ENCODE results near the gene PRDM2. TPM values are rescaled to one million over a fixed set of nuclear protein-coding genes. Genes with fewer than 3 reads are reported as not detected.
A peak's percentile ranks its signal among the peaks of the same experiment; 100 is the strongest.

The PRDM2 gene
- total RNA-seq, 1 experiment from 2014 or later: 64.2 TPM

DNA sequence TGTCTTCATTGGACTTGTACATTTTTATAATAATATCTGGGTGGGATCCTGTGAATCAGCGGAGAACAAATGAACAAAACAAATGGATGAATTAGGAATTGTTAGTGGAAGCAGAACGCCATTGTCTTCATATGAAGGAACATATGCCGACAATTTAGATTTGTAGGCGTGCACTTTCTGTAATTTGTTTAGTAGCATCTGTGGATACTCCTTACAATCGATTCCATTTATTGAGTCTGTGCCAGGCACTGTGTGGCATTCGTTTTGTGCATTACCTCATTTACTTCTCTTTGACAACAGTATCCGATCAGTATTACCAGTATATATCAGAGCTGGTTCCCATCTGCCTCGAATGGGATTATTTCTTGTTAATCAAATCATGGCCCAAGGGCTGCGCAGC, 61.9 kb downstream of the PRDM2 start:
- no peaks in the 10 kb centered on the region for H3K27me3 ChIP-seq (replicated peaks; ENCODE audit: insufficient read depth, low read depth, low read length, poor library complexity)
- ChIA-PET POLR2A (ENCODE audit: low non-redundant PET) (no interaction called here), CTCF (no interaction called here)
- BruUV-seq (replicated peaks): no TSS peak
- peaks cover 54% of the 10 kb centered on the region for H3K4me1 ChIP-seq (ENCODE audit: insufficient read depth, low read length, poor library complexity, severe bottlenecking)
- H3K4me3 ChIP-seq (ENCODE audit: low read depth, low read length, poor library complexity, severe bottlenecking): no peak overlapping the region
- no peak for DNase-seq (ENCODE audit: low spot score)
- intact Hi-C loops (cut with micrococcal nuclease; ENCODE audit: unreplicated experiment): no loop called here
- no peak for TF ChIP-seq EZH2 (IDR thresholded peaks at IDR 0.05; ENCODE audit: borderline replicate concordance, low read depth, low read length, poor library complexity, severe bottlenecking)
- TF ChIP-seq, protein P1, sequence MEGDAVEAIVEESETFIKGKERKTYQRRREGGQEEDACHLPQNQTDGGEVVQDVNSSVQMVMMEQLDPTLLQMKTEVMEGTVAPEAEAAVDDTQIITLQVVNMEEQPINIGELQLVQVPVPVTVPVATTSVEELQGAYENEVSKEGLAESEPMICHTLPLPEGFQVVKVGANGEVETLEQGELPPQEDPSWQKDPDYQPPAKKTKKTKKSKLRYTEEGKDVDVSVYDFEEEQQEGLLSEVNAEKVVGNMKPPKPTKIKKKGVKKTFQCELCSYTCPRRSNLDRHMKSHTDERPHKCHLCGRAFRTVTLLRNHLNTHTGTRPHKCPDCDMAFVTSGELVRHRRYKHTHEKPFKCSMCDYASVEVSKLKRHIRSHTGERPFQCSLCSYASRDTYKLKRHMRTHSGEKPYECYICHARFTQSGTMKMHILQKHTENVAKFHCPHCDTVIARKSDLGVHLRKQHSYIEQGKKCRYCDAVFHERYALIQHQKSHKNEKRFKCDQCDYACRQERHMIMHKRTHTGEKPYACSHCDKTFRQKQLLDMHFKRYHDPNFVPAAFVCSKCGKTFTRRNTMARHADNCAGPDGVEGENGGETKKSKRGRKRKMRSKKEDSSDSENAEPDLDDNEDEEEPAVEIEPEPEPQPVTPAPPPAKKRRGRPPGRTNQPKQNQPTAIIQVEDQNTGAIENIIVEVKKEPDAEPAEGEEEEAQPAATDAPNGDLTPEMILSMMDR (conservative IDR thresholded peaks at IDR 0.05; ENCODE audit: low read depth, low read length): no peak
- H3K36me3 ChIP-seq (ENCODE audit: insufficient read depth, low read length, poor library complexity, severe bottlenecking): no peaks in the 10 kb centered on the region
- H3K9me3 ChIP-seq (ENCODE audit: low read depth, low read length, poor library complexity, severe bottlenecking): no peaks in the 10 kb centered on the region
- no peak overlapping the region for H3K27ac ChIP-seq (ENCODE audit: low read depth, low read length, poor library complexity, severe bottlenecking)

DNA sequence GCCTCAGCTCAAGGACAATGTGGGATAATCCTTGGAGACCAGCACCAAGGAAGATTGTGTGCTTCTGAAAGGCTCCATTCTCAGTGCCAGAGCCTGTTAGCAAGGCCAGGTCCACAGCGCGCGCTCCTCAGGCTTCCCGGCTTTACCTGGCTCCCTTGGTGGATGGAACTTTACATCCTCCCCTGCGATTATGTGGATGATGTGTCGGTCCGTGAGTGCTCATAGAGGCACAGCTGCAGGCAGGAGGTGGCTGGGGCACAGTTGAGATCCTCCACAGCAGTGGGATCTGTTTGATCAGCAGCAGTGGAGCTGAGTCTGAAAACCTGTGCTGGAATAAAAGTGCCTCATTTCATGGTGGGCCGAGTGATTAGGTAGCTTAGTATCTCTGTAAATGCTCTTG, 62.7 kb downstream of the PRDM2 start:
- Histone ChIP-seq H3K36me3 (ENCODE audit: insufficient read depth, low read length, poor library complexity, severe bottlenecking) (no peaks in the 10 kb centered on the region), H3K4me3 (ENCODE audit: low read depth, low read length, poor library complexity, severe bottlenecking) (no peak overlapping the region), H3K27ac (ENCODE audit: low read depth, low read length, poor library complexity, severe bottlenecking) (no peak overlapping the region), H3K27me3 (replicated peaks; ENCODE audit: insufficient read depth, low read depth, low read length, poor library complexity) (no peaks in the 10 kb centered on the region), H3K4me1 (ENCODE audit: insufficient read depth, low read length, poor library complexity, severe bottlenecking) (peaks cover 52% of the 10 kb centered on the region), H3K9me3 (ENCODE audit: low read depth, low read length, poor library complexity, severe bottlenecking) (no peaks in the 10 kb centered on the region)
- CTCF ChIA-PET: no interaction called here
- intact Hi-C loops (cut with micrococcal nuclease; ENCODE audit: unreplicated experiment): no loop called here
- no TSS peak for BruUV-seq (replicated peaks)
- TF ChIP-seq, protein P1 (conservative IDR thresholded peaks at IDR 0.05; ENCODE audit: low read depth, low read length): no peak
- no peak for TF ChIP-seq EZH2 (IDR thresholded peaks at IDR 0.05; ENCODE audit: borderline replicate concordance, low read depth, low read length, poor library complexity, severe bottlenecking)
- DNase-seq (ENCODE audit: low spot score): peak; percentile 28
- POLR2A ChIA-PET (ENCODE audit: low non-redundant PET): no interaction called here

DNA sequence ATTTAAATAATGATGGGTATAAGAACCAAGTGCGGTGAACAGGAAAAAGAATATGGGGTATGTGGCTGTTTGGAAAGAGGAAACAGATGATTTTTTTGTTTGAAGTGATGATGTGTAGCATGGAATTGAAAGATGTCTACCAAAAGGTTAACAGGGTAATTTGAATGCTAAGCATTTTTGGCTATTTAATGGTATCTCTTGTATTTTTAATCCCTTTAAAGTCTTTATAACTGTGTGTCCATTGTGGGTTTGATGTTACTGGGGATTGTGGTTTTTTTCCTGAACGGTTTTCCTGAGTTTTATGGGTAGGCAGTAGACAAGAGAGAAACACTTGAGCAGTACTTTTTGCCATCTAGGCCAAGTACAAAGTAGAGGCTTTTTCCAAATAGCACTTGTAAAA, 63.2 kb downstream of the PRDM2 start:
- ChIA-PET POLR2A (ENCODE audit: low non-redundant PET) (no interaction called here), CTCF (no interaction called here)
- peaks cover 51% of the 10 kb centered on the region for H3K4me1 ChIP-seq (ENCODE audit: insufficient read depth, low read length, poor library complexity, severe bottlenecking)
- H3K36me3 ChIP-seq (ENCODE audit: insufficient read depth, low read length, poor library complexity, severe bottlenecking): no peaks in the 10 kb centered on the region
- intact Hi-C loops (cut with micrococcal nuclease; ENCODE audit: unreplicated experiment): no loop called here
- no peak for TF ChIP-seq EZH2 (IDR thresholded peaks at IDR 0.05; ENCODE audit: borderline replicate concordance, low read depth, low read length, poor library complexity, severe bottlenecking)
- TF ChIP-seq, protein P1 (conservative IDR thresholded peaks at IDR 0.05; ENCODE audit: low read depth, low read length): no peak
- no peak overlapping the region for H3K27ac ChIP-seq (ENCODE audit: low read depth, low read length, poor library complexity, severe bottlenecking)
- H3K27me3 ChIP-seq (replicated peaks; ENCODE audit: insufficient read depth, low read depth, low read length, poor library complexity): no peaks in the 10 kb centered on the region
- DNase-seq (ENCODE audit: low spot score): peak; percentile 67
- H3K9me3 ChIP-seq (ENCODE audit: low read depth, low read length, poor library complexity, severe bottlenecking): no peaks in the 10 kb centered on the region
- no peak overlapping the region for H3K4me3 ChIP-seq (ENCODE audit: low read depth, low read length, poor library complexity, severe bottlenecking)
- no TSS peak for BruUV-seq (replicated peaks)
